Endothelial cell of umbilical vein (primary cell): ENCODE data around the gene MYO1C. TPM values are rescaled to one million over a fixed set of nuclear protein-coding genes. Genes with fewer than 3 reads are reported as not detected.

Experiments
- BruUV-seq: library from RNA; stranded (reverse); fragments of 400-500 nt; replicated peaks from 2 replicates; lab custom pipeline; 2021; lab: Mats Ljungman, UMichigan
- CTCF ChIA-PET: fragments of 300-600, 350-600 bp; sonication (Branson Sonifier 250); formaldehyde crosslinking; loops from one replicate; lab custom pipeline; 2021; ENCODE audit warnings: antibody characterized with exemption, inconsistent platforms; lab: Charles Lee
- POLR2A ChIA-PET: fragments of 300-600, 350-600 bp; sonication (Branson Sonifier 250); formaldehyde crosslinking; loops from one replicate; lab custom pipeline; 2021; ENCODE audit warnings: antibody characterized with exemption, inconsistent platforms; lab: Charles Lee
- DNase-seq: peaks from one replicate; pipeline ENCODE4 v3.0.0-alpha.2; 2011; ENCODE audit warnings: low read depth, low spot score
- FAIRE-seq: peaks from 2 replicates; lab custom pipeline; 2011; peaks lifted over from hg19 to GRCh38; lab: Jason Lieb, UNC
- H2AFZ ChIP-seq: 2 replicates; pipeline ENCODE4 v1.6.0; 2012; ENCODE audit warnings: low read depth, low read length, control low read depth, inconsistent platforms
- H3K27ac ChIP-seq: 2 replicates; pipeline ENCODE4 v1.5.1; 2011; ENCODE audit warnings: low read depth, mild to moderate bottlenecking, control low read depth, low read length, moderate library complexity; ENCODE audit not compliant: insufficient read depth
- H3K27me3 ChIP-seq, 2 experiments: 2 replicates each; pipeline versions ENCODE4 v1.6.0 to v1.6.1; 2011; ENCODE audit warnings: low read length in 2 of 2, mixed read lengths in 1 of 2; ENCODE audit not compliant: control insufficient read depth in 2 of 2, insufficient read depth in 2 of 2
- H3K36me3 ChIP-seq, 2 experiments: 2 replicates in 1 of 2; 3 replicates in 1 of 2; pipeline ENCODE4 v1.5.1; 2011; ENCODE audit warnings: low read length in 2 of 2, mild to moderate bottlenecking in 1 of 2, moderate library complexity in 1 of 2; ENCODE audit not compliant: control insufficient read depth in 2 of 2, insufficient read depth in 2 of 2; ENCODE audit errors: extremely low read depth in 1 of 2
- H3K4me1 ChIP-seq: 3 replicates; pipeline ENCODE4 v1.5.1; 2011; ENCODE audit warnings: mild to moderate bottlenecking, low read length; ENCODE audit not compliant: control insufficient read depth, insufficient read depth; ENCODE audit errors: extremely low read depth
- H3K4me2 ChIP-seq: 2 replicates; pipeline ENCODE4 v1.6.1; 2011; ENCODE audit warnings: low read length, control low read depth, mixed read lengths; ENCODE audit not compliant: insufficient read depth
- H3K4me3 ChIP-seq, 3 experiments: fragments of 200-600 bp in 1 of 3; sonication (generic), shearing (Covaris generic) in 1 of 3; replicated peaks in 1 of 3; 2 replicates each; pipeline ENCODE4 v1.5.1; 2011 to 2016; ENCODE audit warnings: control low read depth in 3 of 3, low read length in 3 of 3, mild to moderate bottlenecking in 2 of 3, inconsistent platforms in 1 of 3, low read depth in 1 of 3, moderate library complexity in 1 of 3; ENCODE audit not compliant: insufficient read depth in 1 of 3
- H3K79me2 ChIP-seq: 2 replicates; pipeline ENCODE4 v1.6.0; 2012; ENCODE audit warnings: low read length, inconsistent platforms; ENCODE audit not compliant: control insufficient read depth, insufficient read depth
- H3K9ac ChIP-seq: replicated peaks from 2 replicates; pipeline ENCODE3; 2011; ENCODE audit warnings: low read length, control low read depth; ENCODE audit not compliant: insufficient read depth; ENCODE audit errors: extremely low read depth
- H3K9me1 ChIP-seq: replicated peaks from 3 replicates; pipeline ENCODE4 v1.6.0; 2011; ENCODE audit warnings: mild to moderate bottlenecking, low read length; ENCODE audit not compliant: control insufficient read depth, insufficient read depth; ENCODE audit errors: extremely low read depth
- H3K9me3 ChIP-seq: replicated peaks from 2 replicates; pipeline ENCODE4 v1.5.1; 2012; ENCODE audit warnings: low read length, inconsistent platforms; ENCODE audit not compliant: control insufficient read depth, insufficient read depth
- H4K20me1 ChIP-seq: replicated peaks from 2 replicates; pipeline ENCODE3; 2011; ENCODE audit warnings: mild to moderate bottlenecking, low read length; ENCODE audit not compliant: control insufficient read depth, insufficient read depth; ENCODE audit errors: extremely low read depth
- EZH2 ChIP-seq: IDR thresholded peaks from 2 replicates; pipeline ENCODE4 v1.6.1; 2012; ENCODE audit warnings: borderline replicate concordance, low read depth, mild to moderate bottlenecking, moderate library complexity, low read length, inconsistent platforms; ENCODE audit not compliant: severe bottlenecking
- FOS ChIP-seq: IDR thresholded peaks from 2 replicates; pipeline ENCODE4 v1.6.1; 2011; ENCODE audit warnings: mild to moderate bottlenecking, low read length, moderate library complexity, borderline replicate concordance; ENCODE audit not compliant: insufficient read depth
- GATA2 ChIP-seq: IDR thresholded peaks from 2 replicates; pipeline ENCODE4 v1.7.0; 2011; ENCODE audit warnings: low read depth, mild to moderate bottlenecking, moderate library complexity, mixed read lengths, low read length; ENCODE audit not compliant: insufficient read length, insufficient read depth
- JUN ChIP-seq: IDR thresholded peaks from 2 replicates; pipeline ENCODE4 v1.6.1; 2011; ENCODE audit warnings: borderline replicate concordance, low read depth; ENCODE audit not compliant: insufficient read length, insufficient read depth
- MYC ChIP-seq: IDR thresholded peaks from one replicate; pipeline ENCODE4 v1.6.1; 2011; ENCODE audit warnings: mild to moderate bottlenecking, low read depth, low read length
- POLR2A ChIP-seq: IDR thresholded peaks from 2 replicates; pipeline ENCODE4 v1.6.1; 2012; ENCODE audit warnings: low read depth, mild to moderate bottlenecking, control low read depth, low read length
- POLR2AphosphoS5 ChIP-seq: IDR thresholded peaks from 2 replicates; pipeline ENCODE4 v1.6.1; 2012; ENCODE audit warnings: low read depth, mild to moderate bottlenecking, control low read depth, low read length, moderate library complexity; ENCODE audit not compliant: insufficient read depth
- dilution Hi-C: fragments of 300-500 bp; cut with MboI; formaldehyde crosslinking; loops from one replicate; pipeline ENCODE4 v1.15.0; 2019; ENCODE audit warnings: low sequenced_read_pairs; ENCODE audit not compliant: extremely low pct_ligation_motif_present
- intact Hi-C: fragments of 100-400 bp; cut with micrococcal nuclease; formaldehyde crosslinking; loops from one replicate; pipeline ENCODE4 v1.10.0; 2022
- polyA plus RNA-seq, 4 experiments: library from polyadenylated mRNA; depleted of rRNA in 3 of 4; stranded (reverse) in 3 of 4; unstranded in 1 of 4; fragments of >200 nt; gene quantifications; 2 replicates each; pipeline versions ENCODE4 v1.2.1 to v1.2.3, GENCODE V29; 2011 to 2012; ENCODE audit warnings: missing spikeins in 1 of 4
- total RNA-seq: library from RNA; stranded (reverse); gene quantifications from 2 replicates; pipeline ENCODE4 v1.2.3, GENCODE V29; 2021
- TF ChIP-seq, protein P1 (sequence below), 2 donors: IDR thresholded peaks; 1 replicate in 1 of 2; 2 replicates in 1 of 2; pipeline ENCODE4 v1.5.1; 2011; ENCODE audit warnings: low read length in 2 of 2, mild to moderate bottlenecking in 2 of 2, moderate library complexity in 2 of 2, control low read depth in 1 of 2, inconsistent platforms in 1 of 2, low read depth in 1 of 2; ENCODE audit not compliant: insufficient read depth in 1 of 2; ENCODE audit errors: extremely low read depth in 1 of 2
- TF ChIP-seq, protein P2 (sequence below): IDR thresholded peaks from 2 replicates; pipeline ENCODE4 v1.6.1; 2011; ENCODE audit not compliant: insufficient read depth, insufficient read length

Gene MYO1C
- total and polyA plus RNA-seq, 2 donors (not counting 3 experiments of a cell fraction or from before 2014, with no cell fraction given) = 141 to 206 TPM

DNA sequence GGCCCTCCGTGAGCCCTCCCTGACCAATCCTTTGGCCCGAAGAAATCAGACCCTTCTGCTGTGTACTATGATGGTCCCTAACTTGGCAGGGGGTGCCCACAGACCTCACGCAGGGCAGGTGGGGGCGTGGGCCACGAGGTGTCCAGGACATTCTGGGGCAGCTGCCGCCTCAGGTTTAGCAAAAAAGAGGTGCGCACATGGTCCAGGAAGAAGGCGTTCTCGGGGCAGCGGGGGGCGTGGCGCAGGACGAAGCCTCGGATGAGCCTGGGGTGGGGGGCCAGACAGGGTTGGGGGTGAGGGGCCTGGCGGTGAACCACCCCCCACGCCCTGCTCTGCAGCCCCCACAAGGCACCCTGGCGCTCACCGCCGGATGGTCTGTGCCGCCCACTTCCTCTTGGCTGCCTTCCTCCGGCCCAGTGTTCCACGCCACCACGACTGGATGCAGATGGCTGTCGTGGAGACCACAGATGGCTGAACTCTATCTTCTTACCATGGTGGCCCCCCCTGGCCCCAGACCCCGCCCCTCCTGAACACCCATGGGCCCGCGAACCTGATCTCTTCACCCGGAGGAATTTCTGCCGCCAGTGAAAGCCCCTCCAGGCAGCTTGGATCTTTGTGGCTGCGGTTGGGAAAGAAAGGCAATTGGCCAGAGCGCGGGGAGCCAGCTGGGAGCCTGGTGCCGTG is 22.3 kb downstream of the MYO1C start:
- Histone ChIP-seq H3K9me1 (no peaks in the 10 kb centered on the region), H3K27me3 (no peaks in the 10 kb centered on the region), H3K4me2 (no peak overlapping the region), H3K9ac (no peak overlapping the region), H2AFZ (no peak overlapping the region), H3K4me1 (no peaks in the 10 kb centered on the region), H3K4me3 (no peak overlapping the region), H4K20me1 (no peaks in the 10 kb centered on the region), H3K27ac (no peak overlapping the region), H3K79me2 (no peaks in the 10 kb centered on the region), H3K36me3 (peaks cover 5 to 47% of the 10 kb centered on the region in 2 experiments), H3K9me3 (no peaks in the 10 kb centered on the region)
- no TSS peak for BruUV-seq
- TF ChIP-seq MYC = no peak
- ChIA-PET POLR2A (no interaction called here), CTCF (interaction anchor here (0.7 to 0.8 kb wide), 2 partner anchors 46 to 105 kb away, joined by 3 to 4 read pairs; partner anchors contain the start of gene INPP5K)
- FAIRE-seq (no peak), DNase-seq (no peak)
- dilution Hi-C loops (no loop called here), intact Hi-C loops (no loop called here)

DNA sequence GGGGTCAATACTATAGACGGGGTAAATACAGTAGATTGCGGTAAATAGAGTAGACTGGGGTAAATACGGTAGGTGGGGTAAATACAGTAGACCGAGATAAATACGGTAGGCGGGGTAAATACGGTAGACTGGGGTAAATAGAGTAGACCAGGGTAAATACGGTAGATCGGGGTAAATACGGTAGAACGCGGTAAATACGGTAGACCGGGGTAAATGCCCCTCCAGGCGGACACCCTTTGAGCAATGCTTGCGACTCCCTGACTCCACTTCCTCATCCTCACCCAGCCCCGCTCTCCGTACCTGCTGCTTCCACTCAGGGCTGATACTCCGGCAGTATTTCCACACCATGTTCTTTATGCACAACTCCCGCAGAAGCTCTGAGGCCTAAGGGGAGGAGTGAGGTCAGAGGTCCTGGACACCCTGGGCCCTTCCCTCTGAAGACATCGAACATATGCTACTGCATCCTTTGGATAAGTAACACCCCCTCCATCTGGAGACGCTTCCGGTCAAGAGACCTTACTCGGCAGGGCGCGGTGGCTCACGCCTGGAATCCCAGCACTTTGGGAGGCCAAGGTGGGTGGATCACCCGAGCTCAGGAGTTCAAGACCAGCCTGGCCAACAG is 23.1 kb downstream of the MYO1C start:
- Histone ChIP-seq H3K36me3 (peaks cover 5 to 53% of the 10 kb centered on the region in 2 experiments), H3K79me2 (no peaks in the 10 kb centered on the region), H3K27ac (no peak overlapping the region), H4K20me1 (no peaks in the 10 kb centered on the region), H3K4me2 (no peak overlapping the region), H2AFZ (no peak overlapping the region), H3K9ac (no peak overlapping the region), H3K9me1 (no peaks in the 10 kb centered on the region), H3K4me1 (no peaks in the 10 kb centered on the region), H3K4me3 (no peak overlapping the region), H3K27me3 (no peaks in the 10 kb centered on the region), H3K9me3 (no peaks in the 10 kb centered on the region)
- ChIA-PET POLR2A (no interaction called here), CTCF (no interaction called here)
- BruUV-seq = no TSS peak
- TF ChIP-seq POLR2A (no peak), MYC (no peak), FOS (no peak), EZH2 (no peak), JUN (no peak), GATA2 (no peak), POLR2AphosphoS5 (no peak)
- TF ChIP-seq, protein P1, sequence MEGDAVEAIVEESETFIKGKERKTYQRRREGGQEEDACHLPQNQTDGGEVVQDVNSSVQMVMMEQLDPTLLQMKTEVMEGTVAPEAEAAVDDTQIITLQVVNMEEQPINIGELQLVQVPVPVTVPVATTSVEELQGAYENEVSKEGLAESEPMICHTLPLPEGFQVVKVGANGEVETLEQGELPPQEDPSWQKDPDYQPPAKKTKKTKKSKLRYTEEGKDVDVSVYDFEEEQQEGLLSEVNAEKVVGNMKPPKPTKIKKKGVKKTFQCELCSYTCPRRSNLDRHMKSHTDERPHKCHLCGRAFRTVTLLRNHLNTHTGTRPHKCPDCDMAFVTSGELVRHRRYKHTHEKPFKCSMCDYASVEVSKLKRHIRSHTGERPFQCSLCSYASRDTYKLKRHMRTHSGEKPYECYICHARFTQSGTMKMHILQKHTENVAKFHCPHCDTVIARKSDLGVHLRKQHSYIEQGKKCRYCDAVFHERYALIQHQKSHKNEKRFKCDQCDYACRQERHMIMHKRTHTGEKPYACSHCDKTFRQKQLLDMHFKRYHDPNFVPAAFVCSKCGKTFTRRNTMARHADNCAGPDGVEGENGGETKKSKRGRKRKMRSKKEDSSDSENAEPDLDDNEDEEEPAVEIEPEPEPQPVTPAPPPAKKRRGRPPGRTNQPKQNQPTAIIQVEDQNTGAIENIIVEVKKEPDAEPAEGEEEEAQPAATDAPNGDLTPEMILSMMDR (IDR thresholded peaks at IDR 0.05; ENCODE audit: extremely low read depth in 1 of 2, insufficient read depth in 1 of 2, low read depth in 1 of 2, low read length in 2 of 2) = no peak
- TF ChIP-seq, protein P2, sequence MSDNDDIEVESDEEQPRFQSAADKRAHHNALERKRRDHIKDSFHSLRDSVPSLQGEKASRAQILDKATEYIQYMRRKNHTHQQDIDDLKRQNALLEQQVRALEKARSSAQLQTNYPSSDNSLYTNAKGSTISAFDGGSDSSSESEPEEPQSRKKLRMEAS = no peak
- intact Hi-C loops (no loop called here), dilution Hi-C loops (no loop called here)
- DNase-seq = no peak
- FAIRE-seq = no peak
